Daoy (cell line): ENCODE data around the gene PRRC1. TPM values are rescaled to one million over a fixed set of nuclear protein-coding genes. Genes with fewer than 3 reads are reported as not detected.

Experiments
- total RNA-seq: library from RNA; depleted of rRNA; stranded (reverse); fragments of >200 nt; shearing (Covaris generic); gene quantifications from 2 replicates; pipeline ENCODE4 v1.2.3, GENCODE V29; 2014; rRNA removed

The PRRC1 gene
- total RNA-seq, 1 experiment from 2014 or later: 31.8 TPM

Other genes with a start within 250 kb of the PRRC1 start
- 0.03 and 0.80 TPM in 2 replicates for gene MEGF10, start 226.8 kb upstream of the PRRC1 start, total RNA-seq
- not detected in 2 replicates for gene CTXN3, start 131.4 kb downstream of the PRRC1 start, total RNA-seq
- gene CCDC192, start 185.8 kb downstream of the PRRC1 start, total RNA-seq: not detected in 2 replicates